GM19395 (cell line): ENCODE measurements around the gene SLC35D1.
"Not testable (repeated sequence)": the region's sequence is repeated elsewhere in the genome, so short reads cannot be mapped to it uniquely, and the experiment has no call there.

Source experiments
- ATAC-seq: cut with Tn5 transposase; IDR thresholded peaks from one replicate; pipeline ENCODE4 v1.9.1; 2021; ENCODE audit warnings: mild to moderate bottlenecking, moderate library complexity; ENCODE audit not compliant: unreplicated experiment

Gene SLC35D1

DNA sequence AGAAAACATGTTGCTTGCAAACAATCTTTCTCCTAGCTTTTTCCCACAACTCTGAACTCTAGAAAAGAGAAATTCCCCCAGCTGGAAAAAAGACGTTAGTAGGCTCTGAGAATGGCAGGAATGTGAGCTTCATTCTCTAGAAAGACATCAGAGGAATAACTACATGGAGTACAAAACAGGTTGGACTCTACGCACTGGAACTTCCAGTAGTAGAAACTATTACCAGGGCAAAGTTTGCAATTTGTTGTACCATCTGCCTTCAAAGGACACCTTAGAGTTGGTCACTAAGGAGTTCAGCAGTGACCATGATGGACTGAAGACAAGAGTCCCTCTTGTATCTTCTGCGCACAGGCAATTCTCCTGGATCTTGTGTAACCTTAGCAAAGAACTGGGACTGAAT lies 60.9 kb downstream of the SLC35D1 start:
- ATAC-seq = no peak

- no peak for ATAC-seq
Observed at GRCh38 chr1:66985835-66986234, 68.1 kb downstream of the SLC35D1 start.

DNA sequence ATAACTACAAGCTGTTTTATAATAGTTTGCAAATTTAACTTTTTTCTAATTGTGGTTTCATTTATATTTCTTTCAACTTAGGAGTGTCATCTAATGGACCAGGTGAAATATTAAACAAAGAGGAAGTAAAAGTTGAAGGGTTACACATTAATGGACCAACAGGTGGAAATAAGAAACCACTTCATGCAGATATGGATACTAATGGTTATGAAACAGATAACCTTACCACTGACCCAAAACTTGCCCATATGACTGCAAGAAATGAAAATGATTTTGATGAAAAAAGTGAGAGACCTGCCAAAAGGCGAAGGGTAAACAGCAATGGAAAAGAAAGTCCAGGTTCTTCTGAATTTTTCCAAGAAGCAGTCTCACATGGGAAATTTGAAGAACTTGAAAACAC lies 69.5 kb downstream of the SLC35D1 start:
- peak; percentile 85 for ATAC-seq

GRCh38 chr1:66982561-66983260 lies 71.2 kb downstream of the SLC35D1 start:
- ATAC-seq = peak; percentile 72

- ATAC-seq = no peak
Observed at GRCh38 chr1:66981679-66982078, 72.3 kb downstream of the SLC35D1 start.

- ATAC-seq = no peak
Observed at GRCh38 chr1:66980745-66981367, 73.1 kb downstream of the SLC35D1 start.

GRCh38 chr1:66979621-66980020 lies 74.3 kb downstream of the SLC35D1 start:
- not testable (repeated sequence) for ATAC-seq

DNA sequence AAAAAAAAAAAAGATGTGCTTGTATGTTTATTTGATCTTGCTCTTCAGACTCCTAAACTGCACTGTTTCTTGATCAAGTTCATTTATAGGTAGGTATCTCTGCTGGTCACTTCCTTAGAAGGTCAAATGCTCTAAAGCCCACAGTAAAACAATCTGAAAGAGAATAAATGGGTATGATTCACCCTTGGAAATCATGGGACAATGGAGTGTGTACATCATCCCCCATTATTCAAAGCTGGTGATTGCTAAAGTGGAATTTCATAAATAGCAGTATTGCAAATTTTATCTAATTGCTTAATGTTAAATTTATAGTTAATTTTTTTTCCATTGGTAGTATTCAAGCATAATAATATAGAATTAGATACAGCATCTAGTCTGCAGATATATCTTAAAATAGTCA lies 75.7 kb downstream of the SLC35D1 start:
- ATAC-seq = no peak

DNA sequence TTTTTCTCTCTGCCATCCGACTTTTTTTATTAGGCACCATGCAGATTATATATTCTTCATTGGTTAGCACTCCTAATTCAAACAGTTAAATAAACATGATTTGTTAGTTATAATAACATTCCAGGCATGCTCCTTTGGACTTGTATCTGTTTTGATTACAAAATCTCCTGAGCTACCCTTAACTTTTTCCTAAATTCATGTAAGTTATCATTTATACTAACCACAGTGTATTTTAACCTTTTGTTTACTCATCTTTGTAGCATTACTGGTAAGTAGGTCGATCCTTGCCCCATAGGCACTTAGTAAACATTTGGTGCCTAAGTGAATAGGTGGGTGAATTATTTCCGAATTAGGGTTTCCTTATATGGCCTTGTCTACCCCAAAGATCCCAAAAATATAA lies 85.4 kb downstream of the SLC35D1 start:
- ATAC-seq = no peak

GRCh38 chr1:66966188-66966873 lies 87.6 kb downstream of the SLC35D1 start:
- ATAC-seq = not testable (repeated sequence)

DNA sequence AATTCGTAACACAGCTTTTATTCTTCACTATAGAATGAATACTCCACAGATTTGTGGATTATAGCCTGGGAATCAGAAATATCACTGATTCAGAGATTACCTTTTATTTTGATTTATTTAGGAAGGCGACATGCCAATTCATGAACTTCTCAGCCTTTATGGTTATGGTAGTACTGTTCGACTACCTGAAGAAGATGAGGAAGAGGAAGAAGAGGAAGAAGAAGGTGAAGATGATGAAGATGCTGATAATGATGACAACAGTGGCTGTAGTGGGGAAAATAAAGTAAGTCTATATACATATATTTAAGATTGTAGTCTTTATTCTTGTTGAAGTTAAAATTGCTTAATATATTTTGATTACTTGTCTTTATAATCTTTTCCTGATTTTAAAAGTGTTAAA lies 96.0 kb downstream of the SLC35D1 start:
- ATAC-seq = no peak

DNA sequence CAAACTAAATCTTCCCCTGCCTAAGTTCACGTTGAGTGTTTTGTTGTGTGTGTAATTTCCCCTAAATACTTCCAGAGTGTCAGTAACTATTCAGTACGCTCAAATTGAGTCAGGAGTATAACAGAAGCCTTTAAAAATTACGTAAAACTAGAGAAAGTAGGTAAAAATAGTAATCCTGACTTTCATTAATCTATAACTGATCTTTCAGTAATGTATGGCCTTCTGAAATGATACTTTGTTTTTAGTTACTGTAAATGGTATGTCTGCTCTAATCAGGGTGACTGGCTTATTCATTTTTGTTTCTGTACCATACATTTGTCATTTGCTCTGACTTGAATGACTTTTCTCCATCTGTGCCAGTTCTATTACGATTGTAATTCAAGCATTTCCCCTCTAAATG lies 99.7 kb downstream of the SLC35D1 start:
- peak; percentile 80 for ATAC-seq

DNA sequence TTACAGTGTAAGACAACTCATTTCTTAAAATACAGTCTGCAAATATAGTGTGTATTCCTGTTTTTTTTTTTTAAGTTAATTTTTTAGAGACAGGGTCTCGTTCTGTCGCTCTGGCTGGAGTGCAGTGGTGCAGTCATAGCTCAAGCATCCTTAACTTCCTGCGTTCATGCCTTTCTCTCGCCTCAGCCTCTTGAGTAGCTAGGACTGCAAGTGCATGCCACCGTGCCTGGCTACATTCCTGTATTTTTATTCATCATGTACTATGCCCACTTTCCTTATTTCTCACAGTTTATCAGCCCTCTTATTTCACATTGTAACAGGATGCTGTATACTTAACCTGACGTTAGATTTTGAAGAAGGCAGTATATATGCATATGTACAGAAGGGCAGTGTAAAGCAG lies 102.4 kb downstream of the SLC35D1 start:
- ATAC-seq = no peak
